Esophagus squamous epithelium (tissue), 4 donors: Measurements from ENCODE around the gene ALDH16A1.

ENCODE experiments used
- POLR2A ChIP-seq, 4 donors: fragments of 450-650 bp; IDR thresholded peaks; one replicate each; pipeline ENCODE4 v1.6.1; 2017; ENCODE audit warnings: antibody characterized with exemption in 4 of 4, mild to moderate bottlenecking in 4 of 4, moderate library complexity in 3 of 4
- TF ChIP-seq, protein P1 (sequence below), 6 experiments: fragments of 450-650 bp in 4 of 6; fragments of 200-600 bp in 2 of 6; sonication (generic) in 2 of 6; IDR thresholded peaks; one replicate each; pipeline ENCODE4 v1.5.1; 2016 to 2019; ENCODE audit warnings: antibody characterized with exemption in 6 of 6, mild to moderate bottlenecking in 4 of 6, moderate library complexity in 4 of 6

GRCh38 chr19:49427855-49428546 lies 25.0 kb upstream of the ALDH16A1 start:
- TF ChIP-seq, protein P1, sequence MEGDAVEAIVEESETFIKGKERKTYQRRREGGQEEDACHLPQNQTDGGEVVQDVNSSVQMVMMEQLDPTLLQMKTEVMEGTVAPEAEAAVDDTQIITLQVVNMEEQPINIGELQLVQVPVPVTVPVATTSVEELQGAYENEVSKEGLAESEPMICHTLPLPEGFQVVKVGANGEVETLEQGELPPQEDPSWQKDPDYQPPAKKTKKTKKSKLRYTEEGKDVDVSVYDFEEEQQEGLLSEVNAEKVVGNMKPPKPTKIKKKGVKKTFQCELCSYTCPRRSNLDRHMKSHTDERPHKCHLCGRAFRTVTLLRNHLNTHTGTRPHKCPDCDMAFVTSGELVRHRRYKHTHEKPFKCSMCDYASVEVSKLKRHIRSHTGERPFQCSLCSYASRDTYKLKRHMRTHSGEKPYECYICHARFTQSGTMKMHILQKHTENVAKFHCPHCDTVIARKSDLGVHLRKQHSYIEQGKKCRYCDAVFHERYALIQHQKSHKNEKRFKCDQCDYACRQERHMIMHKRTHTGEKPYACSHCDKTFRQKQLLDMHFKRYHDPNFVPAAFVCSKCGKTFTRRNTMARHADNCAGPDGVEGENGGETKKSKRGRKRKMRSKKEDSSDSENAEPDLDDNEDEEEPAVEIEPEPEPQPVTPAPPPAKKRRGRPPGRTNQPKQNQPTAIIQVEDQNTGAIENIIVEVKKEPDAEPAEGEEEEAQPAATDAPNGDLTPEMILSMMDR (IDR thresholded peaks at IDR 0.05), result no peak
- TF ChIP-seq POLR2A (IDR thresholded peaks at IDR 0.05), result no peak
